IMR-90 (cell line): ENCODE measurements around the gene RPS2. TPM values are rescaled to one million over a fixed set of nuclear protein-coding genes. Genes with fewer than 3 reads are reported as not detected.

Experiments
- ATAC-seq: fragments of 200-7000 bp; cut with Tn5 transposase; 2 replicates; pipeline ENCODE4 v1.9.1; 2020; ENCODE audit warnings: low read depth, mild to moderate bottlenecking, moderate library complexity
- Bru-seq: library from RNA; stranded (reverse); fragments of 400-500 nt; gene quantifications from one replicate; lab custom pipeline; 2021; lab: Mats Ljungman, UMichigan
- BruChase-seq, 2 experiments: library from RNA; stranded (reverse); fragments of 400-500 nt; gene quantifications; one replicate each; lab custom pipeline; 2021; lab: Mats Ljungman, UMichigan
- BruUV-seq: library from RNA; stranded (reverse); fragments of 400-500 nt; replicated peaks from 2 replicates; lab custom pipeline; 2021; lab: Mats Ljungman, UMichigan
- CTCF ChIA-PET: fragments of 300-600 bp; formaldehyde crosslinking; extraction: SDS; loops from one replicate; lab custom pipeline; 2021; ENCODE audit warnings: antibody characterized with exemption; lab: Yijun Ruan, JAX
- POLR2A ChIA-PET: fragments of 300-600 bp; sonication (Branson Sonifier 250); formaldehyde crosslinking; loops from one replicate; lab custom pipeline; 2022; ENCODE audit warnings: antibody characterized with exemption; ENCODE audit not compliant: unreplicated experiment; lab: Charles Lee
- DNase-seq: peaks from one replicate; pipeline ENCODE4 v3.0.0; 2013
- H2AFZ ChIP-seq: replicated peaks from 2 replicates; pipeline ENCODE3; 2013; ENCODE audit warnings: low read length, mild to moderate bottlenecking; ENCODE audit not compliant: poor library complexity
- H2AK5ac ChIP-seq: 2 replicates; pipeline ENCODE4 v1.6.1; 2013; ENCODE audit warnings: low read depth, low read length, inconsistent platforms
- H2AK9ac ChIP-seq: replicated peaks from 2 replicates; pipeline ENCODE3; 2013; ENCODE audit warnings: mild to moderate bottlenecking, low read depth, low read length, moderate library complexity; ENCODE audit not compliant: poor library complexity
- H2BK120ac ChIP-seq: 2 replicates; pipeline ENCODE4 v1.6.1; 2013; ENCODE audit warnings: low read depth, low read length, inconsistent platforms
- H2BK15ac ChIP-seq: 3 replicates; pipeline ENCODE4 v1.6.1; 2013; ENCODE audit warnings: low read depth, low read length, inconsistent platforms
- H2BK20ac ChIP-seq: 2 replicates; pipeline ENCODE4 v1.6.1; 2013; ENCODE audit warnings: low read depth, mild to moderate bottlenecking, inconsistent platforms, low read length, moderate library complexity
- H2BK5ac ChIP-seq: 2 replicates; pipeline ENCODE4 v1.6.1; 2013; ENCODE audit warnings: mild to moderate bottlenecking, low read depth, low read length, inconsistent platforms; ENCODE audit not compliant: poor library complexity, severe bottlenecking
- H3K14ac ChIP-seq: replicated peaks from 2 replicates; pipeline ENCODE4 v1.6.1; 2013; ENCODE audit warnings: low read depth, low read length, inconsistent platforms
- H3K18ac ChIP-seq: 2 replicates; pipeline ENCODE4 v1.6.1; 2013; ENCODE audit warnings: low read depth, low read length, control low read depth
- H3K23ac ChIP-seq: 2 replicates; pipeline ENCODE4 v1.6.1; 2013; ENCODE audit warnings: low read depth, low read length, inconsistent platforms
- H3K27ac ChIP-seq: 2 replicates; pipeline ENCODE4 v1.5.1; 2013; ENCODE audit warnings: mild to moderate bottlenecking, control low read depth, low read length; ENCODE audit not compliant: insufficient read depth
- H3K27me3 ChIP-seq: 2 replicates; pipeline ENCODE4 v1.6.1; 2013; ENCODE audit warnings: low read length; ENCODE audit not compliant: control insufficient read depth, insufficient read depth
- H3K36me3 ChIP-seq: 2 replicates; pipeline ENCODE4 v1.6.1; 2013; ENCODE audit warnings: low read length, mixed read lengths; ENCODE audit not compliant: control insufficient read depth, insufficient read depth
- H3K4ac ChIP-seq: 2 replicates; pipeline ENCODE4 v1.6.1; 2013; ENCODE audit warnings: low read depth, low read length, inconsistent platforms
- H3K4me1 ChIP-seq: 2 replicates; pipeline ENCODE4 v1.6.1; 2013; ENCODE audit warnings: low read length, mixed read lengths; ENCODE audit not compliant: control insufficient read depth, insufficient read depth
- H3K4me2 ChIP-seq: 2 replicates; pipeline ENCODE4 v1.6.1; 2013; ENCODE audit warnings: low read depth, mild to moderate bottlenecking, control low read depth, low read length, moderate library complexity
- H3K4me3 ChIP-seq: 2 replicates; pipeline ENCODE4 v1.5.1; 2013; ENCODE audit warnings: low read depth, mild to moderate bottlenecking, control low read depth, low read length, moderate library complexity; ENCODE audit not compliant: insufficient read depth
- H3K56ac ChIP-seq: 2 replicates; pipeline ENCODE4 v1.6.1; 2013; ENCODE audit warnings: low read length, inconsistent platforms; ENCODE audit not compliant: insufficient read depth; ENCODE audit errors: extremely low read depth
- H3K79me1 ChIP-seq, 2 experiments: 2 replicates each; pipeline ENCODE4 v1.6.1; 2013; ENCODE audit warnings: low read length in 2 of 2, inconsistent platforms in 1 of 2, low read depth in 1 of 2
- H3K9ac ChIP-seq: 2 replicates; pipeline ENCODE4 v1.6.1; 2013; ENCODE audit warnings: low read depth, low read length, control low read depth
- H3K9me1 ChIP-seq: 2 replicates; pipeline ENCODE4 v1.6.1; 2013; ENCODE audit warnings: low read length, inconsistent platforms; ENCODE audit not compliant: insufficient read depth
- H3K9me3 ChIP-seq: 2 replicates; pipeline ENCODE4 v1.6.1; 2013; ENCODE audit warnings: low read length; ENCODE audit not compliant: control insufficient read depth, insufficient read depth
- H4K20me1 ChIP-seq: 2 replicates; pipeline ENCODE4 v1.6.1; 2013; ENCODE audit warnings: low read length, inconsistent platforms; ENCODE audit not compliant: insufficient read depth
- H4K5ac ChIP-seq: 2 replicates; pipeline ENCODE4 v1.6.1; 2013; ENCODE audit warnings: mild to moderate bottlenecking, low read depth, low read length, control low read depth
- H4K8ac ChIP-seq, 2 experiments: 2 replicates each; pipeline ENCODE4 v1.6.1; 2013; ENCODE audit warnings: low read depth in 2 of 2, low read length in 2 of 2, control low read depth in 1 of 2, inconsistent platforms in 1 of 2
- H4K91ac ChIP-seq: 2 replicates; pipeline ENCODE4 v1.6.1; 2013; ENCODE audit warnings: low read depth, low read length, inconsistent platforms; ENCODE audit not compliant: insufficient read depth
- BHLHE40 ChIP-seq: fragments of 150-350 bp; IDR thresholded peaks from 2 replicates; pipeline ENCODE4 v1.6.1; 2016; ENCODE audit warnings: mild to moderate bottlenecking, low read depth, low read length
- CHD1 ChIP-seq: IDR thresholded peaks from 2 replicates; pipeline ENCODE4 v1.6.1; 2012; ENCODE audit warnings: low read depth, low read length, improper control_type of control experiment
- FOS ChIP-seq: fragments of 150-350 bp; IDR thresholded peaks from 2 replicates; pipeline ENCODE4 v1.6.1; 2016; ENCODE audit warnings: low read depth, low read length
- MAZ ChIP-seq: IDR thresholded peaks from 2 replicates; pipeline ENCODE4 v1.6.1; 2012; ENCODE audit warnings: low read depth, mild to moderate bottlenecking, low read length, improper control_type of control experiment, moderate library complexity, borderline replicate concordance
- MXI1 ChIP-seq: IDR thresholded peaks from 2 replicates; pipeline ENCODE4 v1.6.1; 2012; ENCODE audit warnings: low read depth, mild to moderate bottlenecking, low read length, moderate library complexity, borderline replicate concordance
- POLR2A ChIP-seq: IDR thresholded peaks from 2 replicates; pipeline ENCODE4 v1.6.1; 2012; ENCODE audit warnings: mild to moderate bottlenecking, low read depth, low read length
- USF2 ChIP-seq: fragments of 150-350 bp; IDR thresholded peaks from 2 replicates; pipeline ENCODE4 v1.6.1; 2017; ENCODE audit warnings: mild to moderate bottlenecking, antibody characterized with exemption, low read length, low read depth
- WGBS, 2 experiments: methylation state at CpG; one replicate each; pipeline versions ENCODE4 v1.1.5 to v1.1.7; 2013; ENCODE audit warnings: missing lambda C conversion rate in 2 of 2; ENCODE audit not compliant: insufficient read length in 1 of 2; ENCODE audit errors: extremely low coverage in 2 of 2; 5-methylcytosine and 5-hydroxymethylcytosine counted together
- dilution Hi-C: fragments of 300-500 bp; cut with HindIII; formaldehyde crosslinking; loops from one replicate; pipeline ENCODE4 v1.14.3; 2018; ENCODE audit warnings: low sequenced_read_pairs; ENCODE audit not compliant: unreplicated experiment
- in situ Hi-C: fragments of 300-500 bp; cut with MboI; formaldehyde crosslinking; loops from 3 replicates; pipeline ENCODE4 v1.14.3; 2019; ENCODE audit warnings: low sequenced_read_pairs, inconsistent platforms, mixed read lengths
- intact Hi-C: fragments of 100-400 bp; cut with micrococcal nuclease; formaldehyde crosslinking; loops from 2 replicates; pipeline ENCODE4 v1.10.0; 2022
- long read RNA-seq: library from polyadenylated mRNA; unstranded; transcript quantifications from one replicate; pipeline ENCODE4 v2.0.0, GENCODE V29; 2021; ENCODE audit not compliant: unreplicated experiment
- polyA plus RNA-seq, 3 experiments: library from polyadenylated mRNA; depleted of rRNA; stranded (reverse); fragments of >200 nt; gene quantifications; 2 replicates each; pipeline ENCODE4 v1.2.3, GENCODE V29; 2012; ENCODE audit warnings: low replicate concordance in 1 of 3
- total RNA-seq: library from RNA; depleted of rRNA; stranded (reverse); fragments of >200 nt; gene quantifications from 2 replicates; pipeline ENCODE4 v1.2.3, GENCODE V29; 2012; rRNA removed
- TF ChIP-seq, protein P1 (sequence below): fragments of 150-350 bp; IDR thresholded peaks from 2 replicates; pipeline ENCODE4 v1.6.1; 2016; ENCODE audit warnings: low read depth, mild to moderate bottlenecking, low read length, moderate library complexity, borderline replicate concordance

RPS2 gene
- total RNA-seq (2,703 and 2,852 TPM in 2 replicates), polyA plus RNA-seq (2012; rRNA removed) (6,941 and 7,712 TPM in 2 replicates), Bru-seq, nascent RNA (percentile 100 among the genes with signal in this experiment), BruChase-seq, experiment 1, labeled RNA remaining after a 6-hour chase (percentile 100 among the genes with signal in this experiment), BruChase-seq, experiment 2, labeled RNA remaining after a 2-hour chase (percentile 99 among the genes with signal in this experiment)
- 7,255 and 7,684 TPM in 2 replicates for polyA plus RNA-seq (2012; cell fraction: cytosol; rRNA removed)
- 1,923 and 2,995 TPM in 2 replicates for polyA plus RNA-seq (2012; cell fraction: nucleus; rRNA removed; ENCODE audit: low replicate concordance)
- long read RNA-seq, transcript RPS2-201 (7 exons, 985 nt) = major isoform, 2,802 of 3,980 reads
- long read RNA-seq, partial matches to known transcripts = 1,112 of 3,980 reads
- long read RNA-seq, other reads (novel, unspliced or antisense) = 61 of 3,980 reads

GRCh38 chr16:1964506-1965395 lies at the start of gene RPS2:
RPS2 (minus strand) TSS chr16:1964826; CDS start chr16:1964625, 201 bp downstream.
- Histone ChIP-seq H3K4me2 (peak within 1 kb of the TSS; percentile 100), H3K79me1 (peaks cover 3 to 49% of the 10 kb centered on the region in 2 experiments), H3K18ac (peak within 1 kb of the TSS; percentile 34; the same call in 1 of the 2 replicates), H2BK20ac (no peak within 1 kb of the TSS), H4K8ac (peak within 1 kb of the TSS; percentile 73 to 90; a peak in 3 of 4 replicates), H2BK15ac (no peak within 1 kb of the TSS), H4K20me1 (peaks cover 43% of the 10 kb centered on the region), H2AK5ac (peak within 1 kb of the TSS; percentile 91), H4K91ac (peak within 1 kb of the TSS; percentile 86), H3K9ac (peak within 1 kb of the TSS; percentile 93), H2BK120ac (peak within 1 kb of the TSS; percentile 32; the same call in 1 of the 2 replicates), H3K14ac (peak within 1 kb of the TSS; percentile 99), H3K36me3 (peaks cover 27% of the 10 kb centered on the region), H2AK9ac (peak within 1 kb of the TSS; percentile 97), H3K4ac (peak within 1 kb of the TSS; percentile 95), H3K27ac (peak within 1 kb of the TSS; percentile 92), H3K9me3 (no peaks in the 10 kb centered on the region), H3K56ac (peak within 1 kb of the TSS; percentile 73), H3K4me1 (peaks cover 12% of the 10 kb centered on the region), H4K5ac (peak within 1 kb of the TSS; percentile 81), H3K27me3 (no peaks in the 10 kb centered on the region), H2AFZ (peak within 1 kb of the TSS; percentile 95), H3K9me1 (0 out of 2 replicates have a peak, but pooled peaks cover 4% of the 10 kb centered on the region), H2BK5ac (peak within 1 kb of the TSS; percentile 78), H3K23ac (peak within 1 kb of the TSS; percentile 96), H3K4me3 (peak within 1 kb of the TSS; percentile 87)
- in situ Hi-C loops (no loop called here), dilution Hi-C loops (no loop called here), intact Hi-C loops (no loop called here)
- CTCF ChIA-PET = interaction anchor here (0.9 to 1.0 kb wide), 2 partner anchors 152 to 176 kb away, joined by 3 read pairs; no protein-coding TSS in a partner anchor
- TSS peak; percentile 64 for BruUV-seq
- POLR2A ChIA-PET = interaction anchor here (0.6 to 1.0 kb wide), 4 partner anchors 15 to 176 kb away, joined by 3 to 9 read pairs (median 3); no protein-coding TSS in a partner anchor
- WGBS, 2 experiments = 1% methylated on average over 69 of the region's 97 CpGs; no CpG with 5 or more reads in 1 of the 2 experiments
- DNase-seq = peak; percentile 98
- ATAC-seq = peak; percentile 87
- TF ChIP-seq CHD1 = peak; percentile 95; the same call in 1 of the 2 replicates
- TF ChIP-seq FOS = no peak
- TF ChIP-seq, protein P1, sequence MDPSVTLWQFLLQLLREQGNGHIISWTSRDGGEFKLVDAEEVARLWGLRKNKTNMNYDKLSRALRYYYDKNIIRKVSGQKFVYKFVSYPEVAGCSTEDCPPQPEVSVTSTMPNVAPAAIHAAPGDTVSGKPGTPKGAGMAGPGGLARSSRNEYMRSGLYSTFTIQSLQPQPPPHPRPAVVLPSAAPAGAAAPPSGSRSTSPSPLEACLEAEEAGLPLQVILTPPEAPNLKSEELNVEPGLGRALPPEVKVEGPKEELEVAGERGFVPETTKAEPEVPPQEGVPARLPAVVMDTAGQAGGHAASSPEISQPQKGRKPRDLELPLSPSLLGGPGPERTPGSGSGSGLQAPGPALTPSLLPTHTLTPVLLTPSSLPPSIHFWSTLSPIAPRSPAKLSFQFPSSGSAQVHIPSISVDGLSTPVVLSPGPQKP = no peak
- TF ChIP-seq BHLHE40 = peak; percentile 70; the same call in 1 of the 2 replicates
- peak; percentile 38; the same call in 1 of the 2 replicates for TF ChIP-seq USF2
- TF ChIP-seq MXI1 = 0 out of 2 replicates have a peak, but pooled peaks have one; percentile 62
- TF ChIP-seq MAZ = peak; percentile 94
- peak; percentile 100 for TF ChIP-seq POLR2A
